HCT116 (cell line): ENCODE results near the gene SESN3. TPM values are rescaled to one million over a fixed set of nuclear protein-coding genes. Genes with fewer than 3 reads are reported as not detected.

ENCODE experiments used
- ATAC-seq: fragments of 200-7000 bp; cut with Tn5 transposase; 2 replicates; pipeline ENCODE4 v1.9.1; 2020; ENCODE audit warnings: mild to moderate bottlenecking, moderate library complexity
- BruUV-seq: library from RNA; stranded (reverse); fragments of 400-500 nt; replicated peaks from 2 replicates; lab custom pipeline; 2021; lab: Mats Ljungman, UMichigan
- CTCF ChIA-PET: fragments of 300-600 bp; sonication (Branson Sonifier 250); formaldehyde crosslinking; loops from one replicate; lab custom pipeline; 2021; ENCODE audit warnings: antibody characterized with exemption; lab: Charles Lee
- POLR2A ChIA-PET: fragments of 300-600, 350-600 bp; sonication (Branson Sonifier 250); formaldehyde crosslinking; loops from one replicate; lab custom pipeline; 2021; ENCODE audit warnings: antibody characterized with exemption; lab: Charles Lee
- RAD21 ChIA-PET, 2 experiments: fragments of 300-600 bp; sonication (Branson Sonifier 250); formaldehyde crosslinking; loops; one replicate each; lab custom pipeline; 2023; ENCODE audit warnings: low total read pairs in 2 of 2; ENCODE audit not compliant: uncharacterized antibody in 2 of 2, unreplicated experiment in 2 of 2, low non-redundant PET in 1 of 2; lab: Charles Lee
- DNase-seq: peaks from one replicate; pipeline ENCODE4 v3.0.0-alpha.2; 2010; ENCODE audit warnings: low read depth, low spot score
- H2AFZ ChIP-seq: fragments of 200-600 bp; shearing (Covaris generic), sonication (generic); 2 replicates; pipeline ENCODE4 v1.6.1; 2017; ENCODE audit warnings: low read depth, mixed run types, mixed read lengths, antibody characterized with exemption, low read length; ENCODE audit not compliant: poor library complexity, severe bottlenecking
- H3K27ac ChIP-seq: 2 replicates; pipeline ENCODE4 v1.5.1; 2012; ENCODE audit warnings: low read depth, low read length
- H3K27me3 ChIP-seq: fragments of 200-600 bp; sonication (generic); 2 replicates; pipeline ENCODE4 v1.6.1; 2016; ENCODE audit warnings: mixed run types, low read length, mixed read lengths; ENCODE audit not compliant: insufficient read depth
- H3K36me3 ChIP-seq, 2 experiments: fragments of 200-500 bp in 1 of 2; fragments of 200-600 bp in 1 of 2; sonication (Bioruptor generic) in 1 of 2; sonication (generic) in 1 of 2; 2 replicates each; pipeline versions ENCODE4 v1.5.1 to v1.6.1; 2014 to 2016; ENCODE audit warnings: low read length in 2 of 2, inconsistent platforms in 1 of 2, mixed read lengths in 1 of 2, mixed run types in 1 of 2; ENCODE audit not compliant: insufficient read depth in 2 of 2, control insufficient read depth in 1 of 2
- H3K4me1 ChIP-seq, 2 experiments: fragments of 200-600 bp in 1 of 2; sonication (generic) in 1 of 2; 2 replicates each; pipeline versions ENCODE4 v1.5.1 to v1.6.1; 2012 to 2017; ENCODE audit warnings: low read length in 2 of 2, inconsistent platforms in 1 of 2, mild to moderate bottlenecking in 1 of 2, mixed read lengths in 1 of 2, mixed run types in 1 of 2, moderate library complexity in 1 of 2; ENCODE audit not compliant: insufficient read depth in 2 of 2, control insufficient read depth in 1 of 2
- H3K4me2 ChIP-seq: fragments of 200-600 bp; sonication (generic); 2 replicates; pipeline ENCODE4 v1.6.1; 2017; ENCODE audit warnings: mixed run types, low read length, mixed read lengths
- H3K4me3 ChIP-seq, 2 experiments: fragments of 200-600 bp in 1 of 2; sonication (generic) in 1 of 2; replicated peaks in 1 of 2; 2 replicates each; pipeline ENCODE4 v1.5.1; 2011 to 2016; ENCODE audit warnings: low read length in 2 of 2, control low read depth in 1 of 2, low read depth in 1 of 2, mild to moderate bottlenecking in 1 of 2, mixed read lengths in 1 of 2, mixed run types in 1 of 2
- H3K79me2 ChIP-seq: fragments of 200-600 bp; sonication (generic); 2 replicates; pipeline ENCODE4 v1.6.1; 2017; ENCODE audit warnings: mild to moderate bottlenecking, mixed run types, low read length, moderate library complexity, mixed read lengths; ENCODE audit not compliant: insufficient read depth
- H3K9ac ChIP-seq: fragments of 200-600 bp; sonication (generic); 2 replicates; pipeline ENCODE4 v1.6.1; 2016; ENCODE audit warnings: low read length, mixed read lengths
- H3K9me2 ChIP-seq: fragments of 200-600 bp; sonication (generic), shearing (Covaris generic); 2 replicates; pipeline ENCODE4 v1.6.1; 2017; ENCODE audit warnings: mixed run types, mild to moderate bottlenecking, moderate library complexity; ENCODE audit not compliant: insufficient read depth
- H3K9me3 ChIP-seq, 2 experiments: fragments of 200-500 bp in 1 of 2; fragments of 200-600 bp in 1 of 2; sonication (Bioruptor generic) in 1 of 2; sonication (generic) in 1 of 2; 2 replicates each; pipeline ENCODE4 v1.6.1; 2014 to 2017; ENCODE audit warnings: low read length in 2 of 2, mixed read lengths in 2 of 2, inconsistent platforms in 1 of 2, low read depth in 1 of 2, mild to moderate bottlenecking in 1 of 2, mixed run types in 1 of 2, moderate library complexity in 1 of 2; ENCODE audit not compliant: control insufficient read depth in 1 of 2, insufficient read depth in 1 of 2
- H4K20me1 ChIP-seq: fragments of 200-600 bp; sonication (generic), shearing (Covaris generic); 2 replicates; pipeline ENCODE4 v1.6.1; 2017; ENCODE audit warnings: mixed run types, mild to moderate bottlenecking, moderate library complexity; ENCODE audit not compliant: insufficient read depth
- ATF3 ChIP-seq: IDR thresholded peaks from 2 replicates; pipeline ENCODE4 v1.6.1; 2012
- CBX3 ChIP-seq: IDR thresholded peaks from 2 replicates; pipeline ENCODE4 v1.6.1; 2012; ENCODE audit warnings: low read depth
- CEBPB ChIP-seq: IDR thresholded peaks from 2 replicates; pipeline ENCODE4 v1.6.1; 2012; ENCODE audit warnings: low read depth
- EGR1 ChIP-seq: IDR thresholded peaks from 2 replicates; pipeline ENCODE4 v1.6.1; 2012; ENCODE audit warnings: low read depth
- ELF1 ChIP-seq: IDR thresholded peaks from 2 replicates; pipeline ENCODE4 v1.6.1; 2012; ENCODE audit warnings: low read depth, borderline replicate concordance
- EZH2 ChIP-seq: fragments of 200-600 bp; sonication (generic); IDR thresholded peaks from 2 replicates; pipeline ENCODE4 v1.6.1; 2017; ENCODE audit warnings: antibody characterized with exemption, mixed run types
- EZH2phosphoT487 ChIP-seq: fragments of 200-600 bp; IDR thresholded peaks from 2 replicates; pipeline ENCODE4 v1.6.1; 2018; ENCODE audit warnings: antibody characterized with exemption, borderline replicate concordance
- FOSL1 ChIP-seq: IDR thresholded peaks from 2 replicates; pipeline ENCODE4 v1.6.1; 2012; ENCODE audit warnings: low read depth
- JUND ChIP-seq: IDR thresholded peaks from 2 replicates; pipeline ENCODE4 v1.6.1; 2012
- POLR2AphosphoS5 ChIP-seq: IDR thresholded peaks from 2 replicates; pipeline ENCODE4 v1.6.1; 2011; ENCODE audit warnings: mild to moderate bottlenecking, low read depth, low read length, moderate library complexity
- RAD21 ChIP-seq: IDR thresholded peaks from 2 replicates; pipeline ENCODE4 v1.6.1; 2012; ENCODE audit warnings: low read depth, mild to moderate bottlenecking
- SIN3A ChIP-seq: IDR thresholded peaks from 2 replicates; pipeline ENCODE4 v1.6.1; 2012; ENCODE audit warnings: low read depth
- SP1 ChIP-seq: IDR thresholded peaks from 2 replicates; pipeline ENCODE4 v1.6.1; 2012; ENCODE audit warnings: low read depth
- SRF ChIP-seq: IDR thresholded peaks from 2 replicates; pipeline ENCODE4 v1.6.1; 2012; ENCODE audit warnings: low read depth
- TCF7L2 ChIP-seq: IDR thresholded peaks from 2 replicates; pipeline ENCODE4 v1.7.0; 2011; ENCODE audit warnings: borderline replicate concordance, inconsistent platforms; ENCODE audit not compliant: insufficient read depth, insufficient read length; ENCODE audit errors: extremely low read depth
- ZFX ChIP-seq: fragments of 450-650 bp; IDR thresholded peaks from 2 replicates; pipeline ENCODE4 v1.6.1; 2017
- ZNF274 ChIP-seq: fragments of 200-500 bp; sonication (Bioruptor generic); IDR thresholded peaks from 2 replicates; pipeline ENCODE4 v1.6.1; 2014; ENCODE audit warnings: mild to moderate bottlenecking, low read depth, low read length, inconsistent platforms
- intact Hi-C: fragments of 100-400 bp; cut with micrococcal nuclease; formaldehyde crosslinking; loops from 2 replicates; pipeline ENCODE4 v1.10.0; 2022
- total RNA-seq: library from RNA; stranded (reverse); gene quantifications from one replicate; pipeline ENCODE4 v1.2.1, GENCODE V29; 2021; ENCODE audit not compliant: unreplicated experiment
- TF ChIP-seq, protein P1 (sequence below): IDR thresholded peaks from 2 replicates; pipeline ENCODE4 v1.6.1; 2012
- TF ChIP-seq, protein P2 (sequence below): IDR thresholded peaks from 2 replicates; pipeline ENCODE4 v1.6.1; 2011; ENCODE audit warnings: mild to moderate bottlenecking, low read length, moderate library complexity; ENCODE audit not compliant: insufficient replicate concordance; ENCODE audit errors: extremely low read depth

The SESN3 gene
- total RNA-seq, 1 experiment from 2014 or later: 4.2 TPM

DNA sequence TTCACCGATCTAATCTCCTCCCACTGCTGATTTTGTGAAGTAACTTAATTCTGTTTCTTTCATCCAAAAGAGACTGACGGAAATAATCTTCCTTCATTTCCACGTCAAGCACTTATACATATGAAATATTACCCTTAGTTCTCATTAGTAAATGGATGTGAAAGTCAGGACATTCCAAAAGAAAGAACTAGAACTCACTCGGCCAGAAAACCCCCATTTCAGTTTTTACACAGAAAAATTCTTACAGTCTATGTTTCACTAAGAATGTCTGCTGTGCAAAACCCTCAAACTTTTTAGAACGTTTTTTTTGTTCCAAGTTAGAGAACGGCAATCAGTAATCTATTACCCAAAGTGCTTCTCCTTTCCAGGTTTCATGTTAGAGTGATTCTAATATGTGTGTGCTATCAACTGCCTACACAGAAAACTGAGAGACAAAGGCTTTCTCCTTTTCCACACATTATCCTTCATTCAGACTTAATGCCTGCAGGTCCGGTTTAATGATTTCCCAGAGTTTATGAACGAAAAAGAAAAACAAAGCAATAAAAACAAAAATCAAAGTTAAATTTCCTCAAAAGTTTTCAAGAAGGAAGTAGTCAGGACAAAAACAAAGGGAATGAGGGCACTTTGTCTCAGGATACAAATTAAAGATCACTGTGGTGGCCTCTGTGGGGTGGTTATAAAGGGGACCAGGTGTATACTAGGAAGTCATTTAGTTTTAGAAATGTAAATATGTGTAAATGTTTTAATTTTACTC lies 11.3 kb upstream of the SESN3 start:
- BruUV-seq: no TSS peak
- Histone ChIP-seq H3K4me1 (no peaks in the 10 kb centered on the region), H3K27me3 (no peaks in the 10 kb centered on the region), H3K79me2 (no peaks in the 10 kb centered on the region), H3K4me2 (no peak overlapping the region), H3K9ac (no peak overlapping the region)
- POLR2A ChIA-PET: no interaction called here
- intact Hi-C loops: no loop called here
- TF ChIP-seq RAD21 (no peak), EZH2 (no peak), ZNF274 (no peak)
- TF ChIP-seq, protein P1, sequence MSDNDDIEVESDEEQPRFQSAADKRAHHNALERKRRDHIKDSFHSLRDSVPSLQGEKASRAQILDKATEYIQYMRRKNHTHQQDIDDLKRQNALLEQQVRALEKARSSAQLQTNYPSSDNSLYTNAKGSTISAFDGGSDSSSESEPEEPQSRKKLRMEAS: no peak
- TF ChIP-seq, protein P2, sequence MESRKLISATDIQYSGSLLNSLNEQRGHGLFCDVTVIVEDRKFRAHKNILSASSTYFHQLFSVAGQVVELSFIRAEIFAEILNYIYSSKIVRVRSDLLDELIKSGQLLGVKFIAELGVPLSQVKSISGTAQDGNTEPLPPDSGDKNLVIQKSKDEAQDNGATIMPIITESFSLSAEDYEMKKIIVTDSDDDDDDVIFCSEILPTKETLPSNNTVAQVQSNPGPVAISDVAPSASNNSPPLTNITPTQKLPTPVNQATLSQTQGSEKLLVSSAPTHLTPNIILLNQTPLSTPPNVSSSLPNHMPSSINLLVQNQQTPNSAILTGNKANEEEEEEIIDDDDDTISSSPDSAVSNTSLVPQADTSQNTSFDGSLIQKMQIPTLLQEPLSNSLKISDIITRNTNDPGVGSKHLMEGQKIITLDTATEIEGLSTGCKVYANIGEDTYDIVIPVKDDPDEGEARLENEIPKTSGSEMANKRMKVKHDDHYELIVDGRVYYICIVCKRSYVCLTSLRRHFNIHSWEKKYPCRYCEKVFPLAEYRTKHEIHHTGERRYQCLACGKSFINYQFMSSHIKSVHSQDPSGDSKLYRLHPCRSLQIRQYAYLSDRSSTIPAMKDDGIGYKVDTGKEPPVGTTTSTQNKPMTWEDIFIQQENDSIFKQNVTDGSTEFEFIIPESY: no peak
- TF ChIP-seq, all 23 proteins: peak for 0
- H3K36me3 ChIP-seq: no peaks in the 10 kb centered on the region
- DNase-seq (no peak), ATAC-seq (no peak)
- CTCF ChIA-PET: no interaction called here
- no peak overlapping the region for H3K27ac ChIP-seq
- H3K9me3 ChIP-seq: no peaks in the 10 kb centered on the region
- no peak overlapping the region for H3K4me3 ChIP-seq
- no peaks in the 10 kb centered on the region for H3K9me2 ChIP-seq
- no peak overlapping the region for H2AFZ ChIP-seq
- H4K20me1 ChIP-seq: no peaks in the 10 kb centered on the region
- RAD21 ChIA-PET: no interaction called here

- Histone ChIP-seq H3K36me3 (no peaks in the 10 kb centered on the region), H2AFZ (no peak overlapping the region), H3K4me3 (no peak overlapping the region), H3K4me1 (no peaks in the 10 kb centered on the region), H3K9me3 (no peaks in the 10 kb centered on the region), H3K9me2 (no peaks in the 10 kb centered on the region), H3K4me2 (no peak overlapping the region), H3K79me2 (no peaks in the 10 kb centered on the region), H3K27me3 (no peaks in the 10 kb centered on the region), H3K27ac (no peak overlapping the region), H3K9ac (no peak overlapping the region), H4K20me1 (no peaks in the 10 kb centered on the region)
- DNase-seq: no peak
- ChIA-PET POLR2A (no interaction called here), RAD21 (no interaction called here), CTCF (no interaction called here)
- no TSS peak for BruUV-seq
- ATAC-seq: no peak
- intact Hi-C loops: no loop called here
- TF ChIP-seq TCF7L2 (no peak), ATF3 (no peak), SRF (no peak), SIN3A (no peak), RAD21 (no peak), POLR2AphosphoS5 (no peak), EGR1 (no peak), EZH2phosphoT487 (no peak), FOSL1 (no peak), JUND (no peak), ELF1 (no peak), ZFX (no peak), CBX3 (no peak), SP1 (no peak), ZNF274 (no peak), CEBPB (no peak)
These were observed 10.7 kb upstream of the SESN3 start for GRCh38 chr11:95241681-95242081.
